ENCODE measurements around the gene RELN. TPM values are rescaled to one million over a fixed set of nuclear protein-coding genes. Genes with fewer than 3 reads are reported as not detected.
"Not testable (repeated sequence)": the region's sequence is repeated elsewhere in the genome, so short reads cannot be mapped to it uniquely, and the experiment has no call there.

Gene RELN
- total RNA-seq, 1 experiment from 2014 or later = 0.57 TPM

DNA sequence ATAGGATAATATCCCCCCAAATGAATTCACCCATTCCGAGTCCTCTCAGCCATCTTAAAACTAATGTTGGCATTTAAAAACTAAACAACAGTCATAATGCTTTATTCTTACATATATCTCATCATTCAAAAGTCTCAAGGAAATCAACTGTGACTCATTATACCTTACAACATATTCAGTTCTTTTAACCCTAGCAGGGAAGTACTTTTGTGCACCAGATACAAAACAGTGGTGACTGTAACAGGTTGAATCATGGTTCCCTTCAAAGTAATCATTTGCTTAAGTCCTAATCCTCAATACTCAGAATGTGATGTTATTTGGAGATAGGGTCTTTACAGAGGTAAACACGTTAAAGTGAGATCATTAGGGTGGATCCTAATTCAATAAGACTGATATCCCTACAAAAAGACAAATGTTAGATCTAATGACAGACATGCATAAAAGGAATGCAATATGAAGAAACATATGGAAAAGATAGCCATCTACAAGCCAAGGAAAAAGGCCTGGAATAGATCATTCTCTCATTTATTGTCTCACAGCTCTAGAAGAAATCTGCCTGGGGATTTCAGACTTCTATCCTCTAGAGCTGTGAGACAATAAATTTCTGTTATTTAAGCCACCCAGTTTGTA, 42.3 kb downstream of the RELN start:
- no peak for DNase-seq (ENCODE audit: extremely low read depth, low read depth)

DNA sequence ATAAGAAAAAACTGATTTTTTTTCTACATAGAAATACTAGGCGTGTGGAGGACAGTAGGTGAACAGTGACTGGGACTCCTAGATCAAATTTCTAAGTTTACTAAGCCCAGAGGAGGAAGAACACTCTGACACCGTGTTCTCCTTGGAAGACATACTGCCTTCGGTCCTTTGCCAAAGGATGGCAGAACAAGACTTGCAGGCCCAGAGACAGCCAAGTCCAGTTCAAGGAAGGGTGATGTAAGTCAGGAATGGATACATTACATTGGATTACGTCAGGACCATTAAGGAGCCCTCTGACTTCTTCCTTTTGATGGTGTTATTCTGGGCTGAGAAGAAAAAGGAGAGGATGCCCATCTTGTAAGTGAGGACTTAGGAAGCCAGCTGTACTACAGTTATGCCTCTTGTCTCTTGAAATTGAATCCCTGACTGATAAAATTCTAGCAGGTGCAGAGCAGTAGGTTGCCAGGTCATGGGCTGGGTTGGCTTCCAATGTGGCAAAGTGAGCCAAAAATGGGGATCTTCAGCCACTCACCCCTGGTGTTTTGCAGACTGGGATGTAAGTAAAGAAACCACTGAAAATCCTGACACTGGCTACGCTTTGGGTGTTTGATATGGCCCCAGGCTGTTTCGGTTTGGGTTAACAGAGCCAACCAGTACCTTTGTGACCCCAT, 45.1 kb downstream of the RELN start:
- DNase-seq (ENCODE audit: extremely low read depth, low read depth) = no peak

DNA sequence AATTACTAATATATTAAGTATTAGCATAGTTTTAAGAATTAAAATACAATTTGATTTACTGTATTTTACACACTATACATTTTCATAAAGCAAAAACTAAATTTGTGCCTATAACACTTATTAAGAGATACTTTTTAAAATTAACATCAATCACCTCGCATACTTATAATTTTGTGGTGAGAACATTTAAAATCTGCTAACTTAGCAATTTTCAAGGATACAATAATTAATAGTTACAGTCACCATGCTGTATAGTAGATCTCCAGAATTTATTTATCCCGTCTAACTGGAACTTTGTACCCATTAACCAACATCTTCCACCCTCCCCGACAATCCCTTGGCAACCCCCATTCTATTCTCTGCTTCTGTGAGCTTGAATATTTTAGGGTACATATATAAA, 47.5 kb downstream of the RELN start:
- no peak for DNase-seq (ENCODE audit: extremely low read depth, low read depth)

DNA sequence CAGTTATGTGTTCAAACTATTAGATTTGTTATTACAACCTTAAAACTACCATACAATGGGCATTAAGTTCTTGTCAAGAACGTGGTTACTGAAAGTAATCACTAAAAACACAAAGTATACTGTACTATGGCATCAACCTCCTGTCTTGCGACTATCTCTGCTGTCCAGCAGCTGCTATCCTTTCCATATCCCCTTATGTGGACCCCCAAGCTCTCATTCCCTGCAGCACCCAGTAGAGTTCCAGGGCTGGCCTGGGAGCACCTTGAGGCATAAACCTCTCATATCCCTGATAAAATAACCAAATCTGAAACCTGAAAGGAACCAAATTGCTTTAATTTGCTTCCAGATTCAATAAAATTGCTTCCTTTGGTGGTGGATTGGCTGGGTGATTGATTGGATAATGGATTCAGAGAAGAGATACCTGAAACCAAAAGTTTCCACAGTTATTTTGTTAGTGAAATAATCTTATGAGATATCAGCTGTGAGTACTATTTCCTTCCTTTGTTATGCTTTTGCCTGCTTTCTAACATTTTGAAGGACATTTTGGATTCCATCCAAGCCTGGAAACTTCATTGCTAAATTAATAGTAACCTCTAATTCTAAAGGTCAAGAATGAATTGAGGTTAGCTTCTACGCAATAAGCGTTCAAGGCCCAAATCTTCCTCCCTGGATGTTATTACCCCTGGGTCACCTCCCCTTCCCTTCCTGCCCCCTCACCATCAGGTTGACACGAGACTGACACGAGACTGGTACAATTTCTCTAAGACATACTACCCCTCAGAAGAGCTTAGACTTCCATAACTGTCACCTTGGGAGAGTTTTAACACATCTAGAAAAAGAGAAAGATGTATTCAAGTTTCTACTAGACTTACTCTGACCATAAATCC, 48.8 kb downstream of the RELN start:
- no peak for DNase-seq (ENCODE audit: extremely low read depth, low read depth)

DNA sequence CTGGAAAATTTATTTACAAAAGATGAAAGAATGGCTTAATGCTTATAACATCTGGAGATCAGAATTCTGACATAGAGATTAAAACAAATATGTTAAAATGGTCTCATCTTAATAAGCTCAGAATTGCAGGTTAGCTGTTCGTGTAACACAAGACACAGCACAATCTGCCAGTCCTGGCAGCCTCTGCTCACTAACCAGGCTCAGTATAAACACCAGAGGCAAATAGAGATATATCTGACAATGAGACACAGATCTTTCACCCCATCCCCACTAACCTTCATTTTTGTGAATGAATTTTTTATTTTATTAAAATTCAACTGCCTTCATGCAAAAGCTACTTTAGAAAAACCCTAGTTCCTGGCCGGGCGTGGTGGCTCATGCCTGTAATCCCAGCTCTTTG, 51.8 kb downstream of the RELN start:
- DNase-seq (ENCODE audit: extremely low read depth, low read depth) = no peak

DNA sequence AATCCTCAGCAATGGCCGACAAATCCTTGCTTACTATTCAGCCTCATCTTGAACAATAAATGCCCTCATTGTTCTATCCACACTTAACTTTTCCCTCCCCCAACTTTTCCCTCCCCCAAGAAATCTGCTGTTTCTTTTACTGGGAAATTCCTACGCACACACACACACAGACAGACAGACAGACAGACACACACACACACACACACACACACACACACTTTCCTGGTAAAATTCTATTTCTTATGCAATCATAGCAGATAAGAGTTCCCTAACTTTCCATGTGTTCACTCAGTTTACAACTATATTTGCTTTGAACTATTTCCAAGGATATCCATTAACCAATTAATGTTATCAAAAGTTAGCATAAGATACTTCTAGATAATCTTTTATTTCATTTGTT, 52.9 kb downstream of the RELN start:
- DNase-seq (ENCODE audit: extremely low read depth, low read depth) = no peak

DNA sequence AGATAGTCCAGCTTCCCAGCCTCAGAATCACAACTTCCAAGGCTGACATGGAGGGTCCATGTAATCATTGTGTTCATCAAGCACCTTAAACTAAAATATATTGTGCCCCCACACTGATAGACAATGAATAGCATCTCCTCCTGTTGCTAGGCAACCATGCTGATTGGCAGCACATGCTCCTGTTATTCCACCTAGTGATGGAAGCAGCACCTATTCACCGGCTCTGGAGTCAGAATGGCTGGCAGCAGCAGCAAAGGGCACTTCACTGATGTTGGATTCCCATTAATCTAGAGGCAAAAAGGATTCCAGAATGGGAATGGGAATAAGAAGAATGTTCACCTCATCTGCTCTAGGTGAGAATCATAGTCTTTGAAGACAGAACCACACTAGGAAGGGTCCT, 55.0 kb downstream of the RELN start:
- DNase-seq (ENCODE audit: extremely low read depth, low read depth) = no peak

DNA sequence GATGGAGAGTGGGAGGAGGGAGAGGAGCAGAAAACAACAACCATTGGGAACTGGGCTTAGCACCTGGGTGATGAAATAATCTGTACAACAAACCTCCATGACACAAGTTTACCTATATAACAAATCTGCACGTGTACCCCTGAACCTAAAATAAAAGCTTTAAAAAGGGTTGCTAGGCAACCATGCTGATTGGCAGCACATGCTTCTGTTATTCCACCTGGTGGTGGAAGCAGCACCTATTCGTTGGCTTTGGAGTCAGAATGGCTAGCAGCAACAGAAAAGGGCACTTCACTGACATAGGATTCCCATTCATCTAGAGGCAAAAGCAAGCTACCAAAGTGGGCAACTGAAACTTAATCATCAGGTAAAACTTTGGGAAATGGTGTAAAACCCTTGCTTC, 57.1 kb downstream of the RELN start:
- no peak for DNase-seq (ENCODE audit: extremely low read depth, low read depth)

DNA sequence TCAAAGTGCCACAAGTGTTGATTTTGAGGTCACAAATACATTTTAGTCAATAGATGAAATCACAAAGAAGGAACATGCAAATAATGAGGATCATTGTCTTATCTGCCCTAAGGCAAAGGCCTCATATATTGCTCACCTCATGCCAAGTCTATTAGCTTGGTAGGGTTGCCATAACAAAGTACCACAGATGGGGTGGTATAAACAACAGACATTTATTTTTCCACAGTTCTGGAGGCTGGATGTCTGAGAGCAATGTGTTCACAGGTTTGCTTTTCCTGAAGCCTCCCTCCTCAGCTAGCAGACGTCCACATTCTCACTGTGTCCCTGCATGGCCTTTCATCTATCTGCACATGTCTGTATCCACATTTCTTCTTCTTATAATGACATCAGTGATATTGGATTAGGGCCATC, 59.6 kb downstream of the RELN start:
- DNase-seq (ENCODE audit: extremely low read depth, low read depth) = no peak

DNA sequence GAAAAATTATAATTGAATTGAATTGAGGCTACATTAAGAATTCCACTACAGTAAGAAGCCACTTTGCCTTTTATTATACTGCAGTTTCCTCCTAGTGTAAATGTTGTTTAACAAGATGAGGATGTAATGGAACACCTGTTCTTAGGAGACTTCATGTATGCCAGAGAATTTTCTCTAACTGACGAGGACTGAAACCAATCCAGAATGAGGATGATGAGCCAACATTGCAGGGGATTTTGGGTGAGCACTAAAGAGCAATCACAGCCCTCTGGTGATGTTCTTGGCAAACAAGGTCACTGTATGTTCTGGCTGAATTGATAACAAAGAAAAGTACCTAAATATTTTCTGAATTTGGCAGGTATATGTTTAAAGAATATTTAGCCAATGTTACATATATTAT, 60.9 kb downstream of the RELN start:
- no peak for DNase-seq (ENCODE audit: extremely low read depth, low read depth)

DNA sequence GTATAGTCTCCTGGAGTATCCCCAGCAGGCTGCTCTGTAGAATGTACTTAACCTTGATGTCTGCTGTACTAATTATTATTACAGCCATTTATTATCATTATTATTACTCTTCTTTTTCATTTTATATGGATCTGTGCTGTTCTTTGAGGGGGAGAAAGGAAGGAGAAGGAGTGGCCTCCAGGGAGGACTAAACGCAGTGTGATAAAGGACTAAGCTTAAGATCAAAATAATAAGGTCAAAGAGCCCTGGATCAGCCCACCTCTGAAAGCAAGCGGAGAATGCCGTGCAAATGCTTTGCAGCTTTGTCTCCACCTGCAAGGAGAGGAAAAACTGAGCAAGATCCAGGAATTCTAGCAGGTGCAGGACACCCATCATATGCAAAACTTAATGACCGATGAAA, 65.3 kb downstream of the RELN start:
- DNase-seq (ENCODE audit: extremely low read depth, low read depth) = no peak

DNA sequence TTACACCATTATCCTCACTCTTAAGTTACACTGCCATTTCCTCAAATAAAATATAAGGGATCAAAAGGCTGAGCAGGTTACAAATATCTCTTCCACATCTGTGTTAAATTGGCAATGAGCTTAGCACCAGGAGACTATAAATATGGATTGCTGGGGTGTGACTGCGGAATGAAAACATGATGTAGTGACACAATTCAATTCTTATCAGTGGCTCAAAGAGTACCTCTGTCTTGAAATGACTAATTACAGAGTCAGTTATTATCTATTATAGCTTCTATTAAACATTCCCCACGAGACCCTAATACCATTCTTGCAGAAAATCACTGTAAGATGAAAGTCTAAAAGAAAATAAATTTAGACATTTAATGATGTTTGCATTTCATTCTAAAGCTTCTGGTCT, 67.1 kb downstream of the RELN start:
- DNase-seq (ENCODE audit: extremely low read depth, low read depth) = no peak

DNA sequence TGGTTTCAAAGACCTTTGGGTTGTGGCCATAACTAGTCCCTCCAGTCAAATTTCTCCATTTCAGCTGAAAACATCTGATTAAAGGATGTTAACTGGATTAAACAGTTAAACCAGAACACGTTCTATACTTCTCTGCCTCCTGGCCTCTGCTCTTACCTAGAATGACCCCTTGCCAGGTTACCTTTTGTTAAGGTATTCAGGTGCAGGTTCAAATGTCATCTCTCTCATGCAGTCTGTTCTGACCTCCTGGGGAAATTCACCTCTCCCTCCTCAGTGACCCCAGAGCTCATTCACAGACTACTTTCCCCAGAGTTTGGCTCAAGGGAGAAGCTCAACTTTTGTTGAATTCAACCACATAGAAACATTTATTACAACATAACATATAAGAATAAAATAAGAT, 67.8 kb downstream of the RELN start:
- no peak for DNase-seq (ENCODE audit: extremely low read depth, low read depth)

DNA sequence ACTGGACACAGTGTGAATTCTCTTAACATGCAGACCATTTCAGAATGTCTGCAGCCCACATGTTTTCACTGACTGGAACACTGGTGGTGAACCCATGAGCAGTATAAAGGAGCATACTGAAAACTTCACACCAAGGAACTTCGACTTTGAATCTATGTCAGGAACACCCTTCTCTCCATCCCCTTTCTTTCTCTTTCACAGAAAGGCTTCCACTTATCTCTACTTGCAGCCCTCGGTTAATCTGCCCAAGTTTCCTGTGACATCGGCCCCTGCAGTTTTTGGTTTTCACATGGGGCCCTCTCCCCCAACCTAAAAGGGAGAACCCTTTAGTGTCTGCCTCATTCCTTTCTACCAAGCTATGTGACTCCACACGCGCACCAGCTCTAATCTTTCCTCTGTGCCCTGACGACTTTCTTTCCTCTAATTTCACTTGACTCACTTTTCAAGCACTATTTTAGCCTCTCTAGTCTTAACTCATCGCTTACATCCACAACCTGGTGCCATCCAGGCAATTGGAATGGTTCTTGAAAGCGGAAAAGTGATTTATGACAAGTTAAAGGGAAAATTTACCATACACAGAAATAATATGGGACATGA, 70.1 kb downstream of the RELN start:
- DNase-seq (ENCODE audit: extremely low read depth, low read depth) = no peak

DNA sequence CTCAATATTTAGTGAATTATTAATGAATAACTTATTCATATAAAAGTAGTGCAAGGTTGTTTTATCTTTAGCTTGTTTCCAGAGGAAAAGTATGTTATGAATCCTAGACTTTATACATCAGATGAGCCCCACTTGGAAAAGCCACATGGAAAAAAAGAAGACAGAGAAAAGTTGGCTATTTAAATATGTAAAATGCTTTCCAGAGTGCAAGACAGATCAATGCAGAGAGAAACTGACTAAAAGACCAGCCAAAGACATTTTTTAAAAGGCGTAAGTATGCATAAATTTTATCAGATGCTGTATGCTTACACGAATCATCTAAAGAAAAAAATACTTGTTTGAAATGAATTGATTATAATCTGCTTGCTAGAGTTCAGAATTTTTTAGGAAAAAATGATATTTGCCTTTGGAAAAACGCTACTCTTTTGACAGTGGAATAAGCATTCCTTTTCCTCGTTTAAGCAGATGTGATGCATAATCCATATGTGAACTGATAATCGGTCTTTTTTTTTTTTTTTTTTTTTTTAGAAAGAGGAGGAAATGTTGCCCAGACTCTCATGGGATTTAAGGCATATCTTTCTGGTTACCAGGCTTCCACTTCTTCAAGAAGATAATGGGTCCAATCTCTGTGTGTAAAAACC, 70.7 kb downstream of the RELN start:
- DNase-seq (ENCODE audit: extremely low read depth, low read depth) = no peak

DNA sequence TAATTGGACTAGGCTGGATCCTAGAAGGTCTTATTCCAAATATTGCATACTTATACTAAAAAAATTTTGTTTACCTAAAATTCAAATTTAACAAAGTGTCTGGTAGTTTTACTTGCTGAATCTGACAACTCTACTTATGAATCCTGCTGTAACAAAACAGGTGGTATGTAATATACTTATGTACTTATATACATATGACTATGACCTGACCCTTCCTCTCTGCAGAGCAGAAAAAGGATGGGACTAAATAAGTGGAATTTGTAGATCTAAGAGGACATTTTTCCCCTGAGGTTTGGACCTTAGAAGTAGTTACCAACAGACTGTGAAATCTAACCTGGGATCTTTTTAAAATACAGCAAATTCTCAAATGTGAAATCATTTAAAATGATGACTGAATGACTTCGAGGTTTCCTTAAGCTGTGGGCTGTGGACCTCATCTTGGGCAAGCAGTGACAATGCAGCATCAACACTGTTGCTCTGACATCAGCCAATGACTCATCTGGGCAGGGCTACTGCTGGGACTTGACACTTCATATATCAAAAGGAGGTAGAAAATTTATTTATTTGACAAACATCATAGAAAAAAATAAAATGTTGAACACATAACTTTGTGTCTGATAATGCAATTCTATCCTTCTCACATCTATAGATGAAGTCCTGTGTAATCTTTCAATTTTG, 73.6 kb downstream of the RELN start:
- peak; percentile 31 for DNase-seq (ENCODE audit: extremely low read depth, low read depth)

DNA sequence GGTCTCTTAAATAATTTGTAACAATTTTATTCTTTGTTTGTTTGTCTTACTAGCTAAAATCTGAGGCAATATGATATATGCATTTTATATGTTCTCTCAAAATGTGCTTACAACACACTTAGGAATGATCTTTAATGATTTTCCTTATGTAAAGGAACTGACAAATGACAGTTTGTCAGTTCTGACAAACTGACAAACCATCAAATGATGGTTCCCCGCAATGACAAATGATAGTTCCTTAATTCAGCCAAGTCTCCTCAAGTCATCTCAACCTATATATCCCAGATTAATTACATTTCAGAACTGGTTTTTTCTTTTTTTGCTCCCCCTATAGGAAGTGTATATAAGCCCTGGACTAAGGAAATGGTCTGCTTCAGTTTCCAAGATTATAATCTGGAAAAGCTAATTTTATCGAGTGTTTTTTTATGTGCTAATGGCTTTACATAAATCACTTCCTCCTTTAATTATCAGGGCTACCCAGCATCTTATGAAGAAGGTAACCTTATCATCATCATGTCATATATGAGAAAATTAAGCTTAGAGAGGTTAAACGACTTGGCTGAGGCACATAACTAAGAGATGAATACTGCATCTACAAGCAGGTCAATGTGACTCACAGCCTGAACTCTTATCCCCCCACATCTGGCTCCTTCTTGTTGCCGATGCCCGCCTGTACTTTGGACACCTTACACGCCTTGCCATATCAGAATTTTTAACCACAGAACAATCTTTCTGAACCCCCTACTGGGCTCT, 75.1 kb downstream of the RELN start:
- no peak for DNase-seq (ENCODE audit: extremely low read depth, low read depth)

DNA sequence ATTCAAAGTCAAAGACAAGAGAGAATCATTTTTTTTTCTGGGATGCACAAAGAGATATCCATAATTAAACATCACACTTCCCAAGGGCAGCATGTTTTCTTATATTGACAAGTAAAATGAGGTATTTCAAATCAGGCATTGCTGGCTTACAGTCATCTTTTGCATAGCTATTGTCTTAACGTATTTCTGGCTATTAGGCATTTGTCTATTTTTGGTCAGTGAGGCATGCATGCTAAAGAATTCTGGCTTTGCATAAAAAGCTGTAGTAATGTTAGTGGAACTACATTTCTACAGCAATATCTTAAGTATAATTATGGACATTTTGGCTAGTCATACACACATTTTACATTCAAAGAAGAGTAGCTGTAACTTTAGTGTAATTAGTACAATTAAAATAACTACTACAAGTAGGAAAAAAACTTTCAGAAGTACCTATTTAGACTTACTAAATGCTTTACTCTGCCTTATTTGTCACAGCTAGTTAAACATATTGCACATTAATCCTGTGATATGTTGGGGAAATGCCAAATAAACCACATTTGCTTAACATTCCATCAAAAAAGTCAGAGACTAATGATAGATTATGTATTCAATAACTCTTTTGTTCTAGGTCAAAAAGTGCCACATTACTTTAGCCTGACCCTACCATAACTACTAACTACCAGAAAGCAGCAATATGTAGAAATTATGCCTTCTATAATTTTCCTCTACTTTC, 76.4 kb downstream of the RELN start:
- no peak for DNase-seq (ENCODE audit: extremely low read depth, low read depth)

DNA sequence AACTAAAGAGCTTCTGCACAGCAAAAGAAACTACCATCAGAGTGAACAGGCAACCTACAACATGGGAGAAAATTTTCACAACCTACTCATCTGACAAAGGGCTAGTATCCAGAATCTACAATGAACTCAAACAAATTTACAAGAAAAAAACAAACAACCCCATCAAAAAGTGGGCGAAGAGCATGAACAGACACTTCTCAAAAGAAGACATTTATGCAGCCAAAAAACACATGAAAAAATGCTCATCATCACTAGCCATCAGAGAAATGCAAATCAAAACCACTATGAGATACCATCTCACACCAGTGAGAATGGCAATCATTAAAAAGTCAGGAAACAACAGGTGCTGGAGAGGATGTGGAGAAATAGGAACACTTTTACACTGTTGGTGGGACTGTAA, 78.4 kb downstream of the RELN start:
- not testable (repeated sequence) for DNase-seq (ENCODE audit: extremely low read depth, low read depth)
